GM12801 (cell line): ENCODE results near the gene ZNF438.

Experiments used
- TF ChIP-seq, protein P1 (sequence below): IDR thresholded peaks from one replicate; pipeline ENCODE4 v1.5.1; 2011; ENCODE audit warnings: control low read depth; ENCODE audit not compliant: insufficient read length; ENCODE audit errors: extremely low read depth

ZNF438 gene

DNA sequence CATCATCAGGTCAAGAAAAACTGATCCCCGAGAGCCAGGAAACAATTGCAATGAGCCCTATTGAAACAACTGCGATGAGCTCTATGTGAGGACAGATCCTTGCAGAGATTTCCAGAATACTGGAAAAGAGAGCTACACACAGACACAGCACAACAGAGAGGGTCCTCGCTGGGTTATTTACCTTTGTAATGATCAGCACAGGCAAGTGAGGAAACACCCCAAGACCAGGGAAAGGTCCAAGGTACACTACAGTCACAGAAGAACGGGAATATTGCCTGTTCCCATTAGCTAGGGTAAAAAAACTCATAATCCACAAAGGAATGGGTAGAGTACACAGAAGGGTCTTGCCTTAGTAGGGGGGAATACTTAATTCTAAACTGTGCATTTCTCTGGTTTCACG lies 152.7 kb downstream of the ZNF438 start:
- TF ChIP-seq, protein P1, sequence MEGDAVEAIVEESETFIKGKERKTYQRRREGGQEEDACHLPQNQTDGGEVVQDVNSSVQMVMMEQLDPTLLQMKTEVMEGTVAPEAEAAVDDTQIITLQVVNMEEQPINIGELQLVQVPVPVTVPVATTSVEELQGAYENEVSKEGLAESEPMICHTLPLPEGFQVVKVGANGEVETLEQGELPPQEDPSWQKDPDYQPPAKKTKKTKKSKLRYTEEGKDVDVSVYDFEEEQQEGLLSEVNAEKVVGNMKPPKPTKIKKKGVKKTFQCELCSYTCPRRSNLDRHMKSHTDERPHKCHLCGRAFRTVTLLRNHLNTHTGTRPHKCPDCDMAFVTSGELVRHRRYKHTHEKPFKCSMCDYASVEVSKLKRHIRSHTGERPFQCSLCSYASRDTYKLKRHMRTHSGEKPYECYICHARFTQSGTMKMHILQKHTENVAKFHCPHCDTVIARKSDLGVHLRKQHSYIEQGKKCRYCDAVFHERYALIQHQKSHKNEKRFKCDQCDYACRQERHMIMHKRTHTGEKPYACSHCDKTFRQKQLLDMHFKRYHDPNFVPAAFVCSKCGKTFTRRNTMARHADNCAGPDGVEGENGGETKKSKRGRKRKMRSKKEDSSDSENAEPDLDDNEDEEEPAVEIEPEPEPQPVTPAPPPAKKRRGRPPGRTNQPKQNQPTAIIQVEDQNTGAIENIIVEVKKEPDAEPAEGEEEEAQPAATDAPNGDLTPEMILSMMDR: no peak

DNA sequence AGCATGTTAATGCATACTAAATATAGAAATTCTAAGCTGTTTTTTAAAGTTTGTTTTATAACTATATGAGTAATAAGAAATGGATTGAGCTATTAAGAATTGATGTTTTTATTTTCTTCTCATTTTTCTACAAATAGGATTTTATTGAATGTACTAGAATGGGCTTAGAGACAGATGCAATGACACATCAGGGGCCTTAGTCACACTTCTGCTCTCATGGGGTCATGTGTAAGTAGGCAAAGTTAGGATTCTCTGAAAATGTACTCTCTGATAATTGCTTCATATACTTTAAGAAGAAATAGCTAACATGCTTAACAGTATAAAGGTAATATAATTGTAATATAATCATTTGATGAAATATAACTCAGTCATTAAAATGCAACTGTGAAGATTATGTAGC lies 154.6 kb downstream of the ZNF438 start:
- TF ChIP-seq, protein P1: no peak

DNA sequence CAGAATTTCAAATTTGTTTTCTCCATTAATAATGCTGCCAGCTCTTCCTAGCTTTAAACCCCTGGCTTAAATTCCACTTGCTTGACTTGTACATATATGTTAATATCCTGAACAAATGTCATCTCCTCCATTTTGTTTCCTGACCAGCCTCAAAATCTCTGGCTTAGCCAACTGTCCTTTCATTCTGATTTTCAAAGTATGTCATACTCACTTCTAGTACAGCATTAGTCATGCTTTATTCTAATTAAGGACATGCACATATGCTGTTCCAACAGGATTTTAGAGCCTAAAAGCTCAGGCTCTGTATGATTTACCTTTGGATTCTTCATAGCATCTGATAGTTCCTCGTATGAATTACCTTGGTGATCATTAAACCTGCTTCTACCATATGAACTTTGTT lies 158.3 kb downstream of the ZNF438 start:
- TF ChIP-seq, protein P1: no peak

DNA sequence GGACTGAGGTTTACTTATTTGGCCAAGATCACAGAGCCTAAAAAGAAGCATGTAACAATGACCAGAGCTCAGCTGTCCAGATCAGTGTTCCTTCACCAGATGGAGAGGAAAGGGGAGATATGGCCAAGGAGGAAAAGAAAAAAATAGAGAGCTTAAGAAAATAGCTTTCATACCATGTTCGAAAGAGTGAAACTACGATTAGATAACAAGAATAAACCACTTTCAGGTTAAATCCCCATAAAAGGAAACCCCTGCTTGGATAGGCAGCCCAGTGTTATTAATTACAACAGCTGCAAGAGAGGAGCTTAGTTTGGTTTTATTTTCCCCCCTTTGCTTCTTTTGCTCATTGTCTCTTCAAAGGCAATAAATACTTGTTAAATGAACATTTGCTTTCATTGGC lies 160.8 kb downstream of the ZNF438 start:
- TF ChIP-seq, protein P1: no peak

DNA sequence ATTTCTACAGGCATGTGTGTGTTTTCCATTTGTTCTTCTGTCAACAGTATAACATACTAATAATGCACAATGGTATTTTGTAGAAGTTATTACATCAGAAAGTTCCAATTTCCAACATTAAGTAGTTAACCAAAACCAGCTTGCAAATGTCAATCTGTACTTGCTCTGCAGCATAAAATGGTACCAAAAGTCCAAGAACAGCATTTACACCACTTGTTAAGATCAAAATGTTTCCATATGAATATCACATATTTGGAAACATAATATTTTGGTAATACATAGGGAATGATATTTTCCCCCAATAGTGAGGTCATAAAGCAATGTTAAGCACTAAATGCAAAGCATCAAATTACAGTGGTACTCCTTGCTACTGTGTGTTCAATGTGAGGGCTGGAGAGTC lies 162.1 kb downstream of the ZNF438 start:
- TF ChIP-seq, protein P1: no peak

DNA sequence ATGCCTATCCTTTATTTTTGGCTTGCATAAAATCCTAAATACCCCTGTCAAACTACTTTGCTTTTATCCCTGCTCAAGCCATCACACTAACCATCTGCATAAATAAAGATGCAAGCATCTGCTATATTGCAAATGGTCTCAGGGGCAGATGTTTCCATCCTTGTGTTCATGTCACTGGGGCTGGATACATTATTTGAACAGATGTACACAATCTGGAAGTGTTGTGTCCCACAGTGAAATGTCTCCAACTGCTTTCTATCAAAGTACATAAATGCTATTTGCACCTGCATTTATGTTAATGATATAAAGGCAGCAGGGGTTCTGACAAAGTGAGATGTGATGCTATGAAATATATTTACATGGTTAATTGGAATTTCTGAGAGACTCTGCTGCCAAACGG lies 163.1 kb downstream of the ZNF438 start:
- TF ChIP-seq, protein P1: no peak

DNA sequence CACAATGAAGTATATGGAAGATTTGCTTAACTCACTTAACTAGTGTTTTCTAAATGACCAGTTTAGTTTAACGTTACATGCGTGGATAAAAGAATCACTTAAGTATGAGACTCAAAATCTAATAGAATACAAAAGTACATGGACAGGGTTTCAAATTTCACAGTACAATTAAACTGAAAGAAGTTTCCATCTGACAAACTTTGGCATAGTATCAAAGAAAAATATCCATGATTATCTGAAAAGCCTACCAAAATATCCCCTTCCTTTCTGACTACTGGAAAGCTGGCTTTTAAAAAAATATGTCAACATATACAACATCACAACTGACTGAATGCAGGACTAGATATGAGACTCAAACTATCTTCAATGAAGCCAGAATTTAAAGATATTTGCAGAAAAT lies 164.8 kb downstream of the ZNF438 start:
- TF ChIP-seq, protein P1: no peak
